Calu3 (cell line): ENCODE data around the gene FHIT. TPM values are rescaled to one million over a fixed set of nuclear protein-coding genes. Genes with fewer than 3 reads are reported as not detected.

Experiments used
- BruUV-seq: library from RNA; stranded (reverse); fragments of 400-500 nt; replicated peaks from 2 replicates; lab custom pipeline; 2021; lab: Mats Ljungman, UMichigan
- CTCF ChIA-PET: fragments of 300-600 bp; sonication (Branson Sonifier 250); formaldehyde crosslinking; loops from one replicate; lab custom pipeline; 2022; ENCODE audit warnings: antibody characterized with exemption; lab: Charles Lee
- DNase-seq: peaks from one replicate; pipeline ENCODE4 v3.0.0; 2022
- H3K27ac Mint-ChIP-seq: one replicate; pipeline ENCODE4 v1.8.0; 2022; ENCODE audit warnings: mixed read lengths; ENCODE audit not compliant: unreplicated experiment
- H3K27me3 Mint-ChIP-seq: one replicate; pipeline ENCODE4 v1.8.0; 2022; ENCODE audit warnings: mixed read lengths; ENCODE audit not compliant: unreplicated experiment
- H3K36me3 Mint-ChIP-seq: one replicate; pipeline ENCODE4 v1.8.0; 2022; ENCODE audit warnings: mild to moderate bottlenecking, moderate library complexity, mixed read lengths; ENCODE audit not compliant: insufficient read depth, unreplicated experiment
- H3K4me1 Mint-ChIP-seq: one replicate; pipeline ENCODE4 v1.8.0; 2022; ENCODE audit warnings: mild to moderate bottlenecking, low read depth, mixed read lengths; ENCODE audit not compliant: unreplicated experiment
- H3K4me3 Mint-ChIP-seq: one replicate; pipeline ENCODE4 v1.8.0; 2022; ENCODE audit warnings: mild to moderate bottlenecking, low read depth, moderate library complexity, mixed read lengths; ENCODE audit not compliant: unreplicated experiment
- H3K9me3 Mint-ChIP-seq: one replicate; pipeline ENCODE4 v1.8.0; 2022; ENCODE audit warnings: low read depth, mixed read lengths; ENCODE audit not compliant: unreplicated experiment
- intact Hi-C: fragments of 100-400 bp; cut with micrococcal nuclease; formaldehyde crosslinking; loops from one replicate; pipeline ENCODE4 v1.10.0; 2022; ENCODE audit not compliant: unreplicated experiment
- total RNA-seq: library from RNA; stranded (reverse); gene quantifications from 2 replicates; pipeline ENCODE4 v1.2.3, GENCODE V29; 2022
- TF ChIP-seq, protein P1 (sequence below): fragments of 200-600 bp; IDR thresholded peaks from one replicate; pipeline ENCODE4 v1.8.0; 2022; ENCODE audit warnings: antibody characterized with exemption; ENCODE audit not compliant: unreplicated experiment

FHIT gene
- total RNA-seq, 1 experiment from 2014 or later: 6.2 TPM

DNA sequence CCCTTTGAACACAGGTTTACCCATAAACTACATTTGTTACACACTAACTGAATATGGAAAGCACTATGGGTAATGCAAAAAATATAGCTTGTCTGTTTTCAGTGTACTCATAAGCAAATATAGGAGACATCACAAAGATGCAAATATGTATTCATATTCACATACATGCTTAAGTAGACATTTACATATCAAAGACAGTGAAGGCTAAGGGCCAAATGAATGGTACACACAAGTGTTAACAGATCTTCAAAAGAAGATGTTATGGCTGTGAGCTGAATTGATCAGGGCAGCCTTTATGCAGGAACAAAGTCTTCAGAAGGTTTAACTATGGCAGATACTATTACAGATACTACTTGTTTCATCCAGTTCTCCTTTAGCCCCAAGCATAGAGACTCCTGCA, 384.1 kb downstream of the FHIT start:
- no peaks in the 10 kb centered on the region for H3K4me1 Mint-ChIP-seq
- H3K27me3 Mint-ChIP-seq: no peaks in the 10 kb centered on the region
- H3K9me3 Mint-ChIP-seq: peaks cover 5% of the 10 kb centered on the region
- CTCF ChIA-PET: no interaction called here
- TF ChIP-seq, protein P1, sequence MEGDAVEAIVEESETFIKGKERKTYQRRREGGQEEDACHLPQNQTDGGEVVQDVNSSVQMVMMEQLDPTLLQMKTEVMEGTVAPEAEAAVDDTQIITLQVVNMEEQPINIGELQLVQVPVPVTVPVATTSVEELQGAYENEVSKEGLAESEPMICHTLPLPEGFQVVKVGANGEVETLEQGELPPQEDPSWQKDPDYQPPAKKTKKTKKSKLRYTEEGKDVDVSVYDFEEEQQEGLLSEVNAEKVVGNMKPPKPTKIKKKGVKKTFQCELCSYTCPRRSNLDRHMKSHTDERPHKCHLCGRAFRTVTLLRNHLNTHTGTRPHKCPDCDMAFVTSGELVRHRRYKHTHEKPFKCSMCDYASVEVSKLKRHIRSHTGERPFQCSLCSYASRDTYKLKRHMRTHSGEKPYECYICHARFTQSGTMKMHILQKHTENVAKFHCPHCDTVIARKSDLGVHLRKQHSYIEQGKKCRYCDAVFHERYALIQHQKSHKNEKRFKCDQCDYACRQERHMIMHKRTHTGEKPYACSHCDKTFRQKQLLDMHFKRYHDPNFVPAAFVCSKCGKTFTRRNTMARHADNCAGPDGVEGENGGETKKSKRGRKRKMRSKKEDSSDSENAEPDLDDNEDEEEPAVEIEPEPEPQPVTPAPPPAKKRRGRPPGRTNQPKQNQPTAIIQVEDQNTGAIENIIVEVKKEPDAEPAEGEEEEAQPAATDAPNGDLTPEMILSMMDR: no peak
- no peak overlapping the region for H3K4me3 Mint-ChIP-seq
- no TSS peak for BruUV-seq
- H3K36me3 Mint-ChIP-seq: no peaks in the 10 kb centered on the region
- intact Hi-C loops: no loop called here
- no peak for DNase-seq
- no peak overlapping the region for H3K27ac Mint-ChIP-seq

DNA sequence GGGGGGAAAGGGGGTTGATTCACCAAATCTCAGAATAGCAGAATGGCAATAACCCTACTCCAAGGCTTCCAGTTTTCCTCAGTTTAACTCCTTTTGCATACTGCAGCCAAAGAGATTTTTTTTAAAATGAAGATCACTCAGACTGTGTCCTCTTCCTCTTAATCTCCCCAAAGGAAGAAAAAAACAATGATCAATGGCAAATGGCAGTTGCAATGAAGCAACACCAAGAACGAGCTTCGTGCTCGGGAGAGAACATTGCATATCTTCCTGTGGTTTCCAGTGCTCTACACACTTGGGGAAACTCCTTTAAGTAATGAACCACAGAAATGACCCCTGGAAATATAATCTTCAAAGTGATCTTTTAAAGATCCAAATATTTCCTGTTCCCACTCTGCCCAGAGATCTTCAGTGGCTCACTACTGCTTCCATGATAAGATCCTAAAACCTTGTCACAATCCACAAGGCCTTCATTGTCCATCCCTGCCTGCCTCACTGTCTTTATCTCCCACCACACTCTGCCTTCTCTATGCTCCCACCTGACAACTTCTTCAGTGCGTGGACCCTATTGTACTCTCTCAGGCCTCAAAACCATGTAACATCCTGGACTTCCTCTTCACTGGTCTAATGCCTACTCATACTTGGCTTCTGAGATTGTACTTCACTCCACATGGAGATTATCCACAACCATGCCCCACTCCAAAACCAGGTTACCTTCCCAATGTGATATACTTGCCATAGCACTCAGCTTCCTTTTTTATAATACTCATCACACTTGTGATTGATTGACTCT, 394.8 kb downstream of the FHIT start:
- peaks cover 10% of the 10 kb centered on the region for H3K9me3 Mint-ChIP-seq
- no peak overlapping the region for H3K27ac Mint-ChIP-seq
- no peak for DNase-seq
- CTCF ChIA-PET: no interaction called here
- H3K27me3 Mint-ChIP-seq: no peaks in the 10 kb centered on the region
- H3K36me3 Mint-ChIP-seq: no peaks in the 10 kb centered on the region
- TF ChIP-seq, protein P1: no peak
- no peaks in the 10 kb centered on the region for H3K4me1 Mint-ChIP-seq
- BruUV-seq: no TSS peak
- no peak overlapping the region for H3K4me3 Mint-ChIP-seq
- intact Hi-C loops: no loop called here

DNA sequence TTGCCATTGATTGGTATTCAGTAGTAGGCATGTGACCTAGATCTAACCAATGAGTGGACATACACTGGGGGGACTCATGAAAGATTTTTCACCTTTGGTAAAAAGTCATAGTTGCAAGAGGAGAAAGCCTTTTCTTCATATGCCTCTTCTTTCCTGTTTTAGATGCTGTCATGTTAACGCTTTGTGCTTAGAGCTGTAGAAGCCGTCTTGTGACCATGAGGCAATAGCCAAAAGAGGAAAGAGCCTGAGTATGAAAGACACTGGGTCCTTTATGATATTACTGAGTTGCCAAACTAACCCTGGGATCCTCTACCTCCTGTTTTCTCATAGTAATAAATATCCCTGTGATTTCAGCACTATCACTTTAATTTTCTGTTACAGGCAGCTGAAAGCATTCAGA, 396.0 kb downstream of the FHIT start:
- peaks cover 13% of the 10 kb centered on the region for H3K9me3 Mint-ChIP-seq
- no peaks in the 10 kb centered on the region for H3K36me3 Mint-ChIP-seq
- BruUV-seq: no TSS peak
- H3K4me3 Mint-ChIP-seq: no peak overlapping the region
- no peaks in the 10 kb centered on the region for H3K4me1 Mint-ChIP-seq
- TF ChIP-seq, protein P1: no peak
- no peaks in the 10 kb centered on the region for H3K27me3 Mint-ChIP-seq
- H3K27ac Mint-ChIP-seq: no peak overlapping the region
- intact Hi-C loops: no loop called here
- CTCF ChIA-PET: no interaction called here
- DNase-seq: no peak

DNA sequence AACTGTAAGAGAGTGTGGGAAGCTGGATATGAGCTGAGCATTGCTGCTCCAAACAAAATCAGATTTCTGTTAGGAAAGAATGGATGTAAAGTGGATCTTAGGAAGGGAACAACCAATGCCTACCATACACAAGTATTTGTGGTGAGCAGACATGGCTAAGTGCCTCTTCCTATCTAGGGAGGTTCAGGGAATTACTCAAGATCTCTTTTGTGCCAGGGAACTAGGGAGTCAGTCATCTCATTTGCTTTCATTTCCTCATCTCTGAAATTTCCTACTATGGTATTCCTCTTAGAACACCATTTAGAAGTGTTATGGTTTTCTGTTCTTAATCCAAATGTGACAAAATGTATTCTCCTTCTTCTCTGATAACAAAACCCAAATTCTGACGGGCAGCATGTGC, 396.5 kb downstream of the FHIT start:
- TF ChIP-seq, protein P1: no peak
- H3K27ac Mint-ChIP-seq: no peak overlapping the region
- DNase-seq: no peak
- H3K27me3 Mint-ChIP-seq: no peaks in the 10 kb centered on the region
- H3K9me3 Mint-ChIP-seq: peaks cover 16% of the 10 kb centered on the region
- intact Hi-C loops: no loop called here
- no peaks in the 10 kb centered on the region for H3K4me1 Mint-ChIP-seq
- CTCF ChIA-PET: no interaction called here
- no peaks in the 10 kb centered on the region for H3K36me3 Mint-ChIP-seq
- BruUV-seq: no TSS peak
- no peak overlapping the region for H3K4me3 Mint-ChIP-seq
